Measurements from ENCODE around the gene PIGZ.

The PIGZ gene

DNA sequence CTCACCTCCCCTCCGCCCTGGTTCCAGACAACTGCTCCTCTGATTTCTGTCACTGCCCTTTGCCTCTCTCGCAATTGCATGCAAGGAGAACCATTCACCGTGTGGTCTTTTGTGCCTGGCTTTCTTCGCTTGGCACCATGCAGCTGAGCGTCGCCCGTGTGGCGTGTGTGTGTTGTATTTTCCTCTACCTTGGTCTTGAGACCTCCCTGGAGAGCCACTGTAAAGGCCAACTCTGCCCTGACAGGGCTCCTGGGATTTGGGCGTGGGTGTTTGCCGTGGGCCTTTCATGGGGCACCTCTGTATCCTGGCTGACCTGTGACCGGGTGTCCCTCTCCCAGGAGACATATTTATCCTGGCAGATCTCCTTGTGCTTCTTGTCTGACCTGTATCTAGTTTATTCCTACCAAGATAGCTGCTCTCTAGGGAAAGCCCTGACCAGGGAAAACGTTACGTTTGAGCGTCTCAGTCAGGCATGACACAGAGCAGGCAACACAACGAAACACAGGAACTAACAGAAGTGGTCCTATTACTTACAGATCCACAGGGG, 2.0 kb upstream of the PIGZ start:
- Histone ChIP-seq H3K9ac (ENCODE audit: low read length) (peak overlapping the region; percentile 89), H3K4me3 (ENCODE audit: low read length) (no peak overlapping the region), H3K4me1 (ENCODE audit: control insufficient read depth, insufficient read depth, low read length) (peaks cover 9% of the 10 kb centered on the region), H3K36me3 (ENCODE audit: control insufficient read depth, insufficient read depth, low read length, severe bottlenecking) (no peaks in the 10 kb centered on the region), H3K27me3 (replicated peaks; ENCODE audit: control insufficient read depth, insufficient read depth, low read length) (no peaks in the 10 kb centered on the region), H3K9me3 (ENCODE audit: control insufficient read depth, low read length) (no peaks in the 10 kb centered on the region)
- no peak for DNase-seq (ENCODE audit: low read depth)

- peak; percentile 87 for DNase-seq (ENCODE audit: low read depth)
- no peaks in the 10 kb centered on the region for H3K27me3 ChIP-seq (replicated peaks; ENCODE audit: control insufficient read depth, insufficient read depth, low read length)
- H3K36me3 ChIP-seq (ENCODE audit: control insufficient read depth, insufficient read depth, low read length, severe bottlenecking) = peaks cover 5% of the 10 kb centered on the region
- H3K9me3 ChIP-seq (ENCODE audit: control insufficient read depth, low read length) = no peaks in the 10 kb centered on the region
- H3K4me1 ChIP-seq (ENCODE audit: control insufficient read depth, insufficient read depth, low read length) = peaks cover 6% of the 10 kb centered on the region
- peak overlapping the region; percentile 87 for H3K4me3 ChIP-seq (ENCODE audit: low read length)
- H3K9ac ChIP-seq (ENCODE audit: low read length) = peak overlapping the region; percentile 89
Measured at GRCh38 chr3:196969660-196970546, 1.3 kb upstream of the PIGZ start.

GRCh38 chr3:196969134-196969659, 564 bp upstream of the PIGZ start:
- Histone ChIP-seq H3K9ac (ENCODE audit: low read length) (peak overlapping the region; percentile 89), H3K27me3 (replicated peaks; ENCODE audit: control insufficient read depth, insufficient read depth, low read length) (no peaks in the 10 kb centered on the region), H3K4me3 (ENCODE audit: low read length) (peak overlapping the region; percentile 87), H3K4me1 (ENCODE audit: control insufficient read depth, insufficient read depth, low read length) (peaks cover 6% of the 10 kb centered on the region), H3K9me3 (ENCODE audit: control insufficient read depth, low read length) (no peaks in the 10 kb centered on the region), H3K36me3 (ENCODE audit: control insufficient read depth, insufficient read depth, low read length, severe bottlenecking) (peaks cover 5% of the 10 kb centered on the region)
- DNase-seq (ENCODE audit: low read depth) = peak; percentile 56

- no peak for DNase-seq (ENCODE audit: low read depth)
- peak overlapping the region; percentile 87 for H3K4me3 ChIP-seq (ENCODE audit: low read length)
- no peaks in the 10 kb centered on the region for H3K27me3 ChIP-seq (replicated peaks; ENCODE audit: control insufficient read depth, insufficient read depth, low read length)
Measured at GRCh38 chr3:196967412-196968232, 1.0 kb downstream of the PIGZ start.

GRCh38 chr3:196966526-196967401, 1.9 kb downstream of the PIGZ start:
- Histone ChIP-seq H3K4me1 (ENCODE audit: control insufficient read depth, insufficient read depth, low read length) (peaks cover 6% of the 10 kb centered on the region), H3K36me3 (ENCODE audit: control insufficient read depth, insufficient read depth, low read length, severe bottlenecking) (peaks cover 5% of the 10 kb centered on the region), H3K4me3 (ENCODE audit: low read length) (no peak overlapping the region), H3K27me3 (replicated peaks; ENCODE audit: control insufficient read depth, insufficient read depth, low read length) (no peaks in the 10 kb centered on the region), H3K9ac (ENCODE audit: low read length) (no peak overlapping the region), H3K9me3 (ENCODE audit: control insufficient read depth, low read length) (no peaks in the 10 kb centered on the region)
- DNase-seq (ENCODE audit: low read depth) = no peak

More at GRCh38 chr3:196967412-196968232, 1.0 kb downstream of the PIGZ start:
- H3K9me3 ChIP-seq (ENCODE audit: control insufficient read depth, low read length) = no peaks in the 10 kb centered on the region
- H3K36me3 ChIP-seq (ENCODE audit: control insufficient read depth, insufficient read depth, low read length, severe bottlenecking) = peaks cover 5% of the 10 kb centered on the region
- peak overlapping the region; percentile 89 for H3K9ac ChIP-seq (ENCODE audit: low read length)
- H3K4me1 ChIP-seq (ENCODE audit: control insufficient read depth, insufficient read depth, low read length) = peaks cover 6% of the 10 kb centered on the region

- H3K9ac ChIP-seq (ENCODE audit: low read length) = no peak overlapping the region
- H3K9me3 ChIP-seq (ENCODE audit: control insufficient read depth, low read length) = no peaks in the 10 kb centered on the region
- peaks cover 12% of the 10 kb centered on the region for H3K4me1 ChIP-seq (ENCODE audit: control insufficient read depth, insufficient read depth, low read length)
- H3K36me3 ChIP-seq (ENCODE audit: control insufficient read depth, insufficient read depth, low read length, severe bottlenecking) = peaks cover 5% of the 10 kb centered on the region
- no peaks in the 10 kb centered on the region for H3K27me3 ChIP-seq (replicated peaks; ENCODE audit: control insufficient read depth, insufficient read depth, low read length)
- DNase-seq (ENCODE audit: low read depth) = no peak
- no peak overlapping the region for H3K4me3 ChIP-seq (ENCODE audit: low read length)
Measured at GRCh38 chr3:196965804-196966173, 2.8 kb downstream of the PIGZ start.

DNA sequence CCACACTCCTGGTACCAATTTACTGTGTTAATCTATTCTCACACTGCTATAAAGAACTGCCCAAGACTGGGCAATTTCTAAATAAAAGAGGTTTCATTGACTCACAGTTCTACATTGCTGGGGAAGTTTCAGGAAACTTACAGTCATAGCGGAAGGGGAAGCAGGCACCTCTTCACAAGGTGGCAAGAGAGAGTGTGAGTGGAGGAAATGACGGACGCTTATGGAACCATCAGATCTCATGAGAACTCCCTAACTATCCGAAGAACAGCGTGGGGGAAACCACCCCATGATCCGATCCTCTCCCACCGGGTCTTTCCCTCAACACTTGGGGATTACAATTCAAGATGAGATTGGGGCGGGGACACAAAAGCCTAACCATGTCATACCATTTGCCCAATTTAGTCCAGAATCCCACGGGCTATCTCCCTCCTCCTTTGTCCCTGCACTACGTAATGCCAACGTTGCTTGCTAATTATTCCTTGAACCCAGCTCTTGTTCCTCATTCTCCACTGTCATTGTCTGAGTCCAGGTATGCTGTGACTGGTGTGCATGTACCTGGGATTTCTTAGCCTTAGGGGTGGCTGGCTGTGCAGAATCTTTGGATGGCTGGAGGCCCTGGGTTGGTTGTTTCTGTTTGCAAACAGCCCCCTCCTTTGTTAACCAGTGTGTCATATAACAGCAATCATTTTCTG, 3.4 kb downstream of the PIGZ start:
- Histone ChIP-seq H3K4me3 (ENCODE audit: low read length) (no peak overlapping the region), H3K36me3 (ENCODE audit: control insufficient read depth, insufficient read depth, low read length, severe bottlenecking) (peaks cover 5% of the 10 kb centered on the region), H3K27me3 (replicated peaks; ENCODE audit: control insufficient read depth, insufficient read depth, low read length) (no peaks in the 10 kb centered on the region), H3K9ac (ENCODE audit: low read length) (no peak overlapping the region), H3K9me3 (ENCODE audit: control insufficient read depth, low read length) (no peaks in the 10 kb centered on the region), H3K4me1 (ENCODE audit: control insufficient read depth, insufficient read depth, low read length) (peaks cover 12% of the 10 kb centered on the region)
- DNase-seq (ENCODE audit: low read depth) = no peak

DNA sequence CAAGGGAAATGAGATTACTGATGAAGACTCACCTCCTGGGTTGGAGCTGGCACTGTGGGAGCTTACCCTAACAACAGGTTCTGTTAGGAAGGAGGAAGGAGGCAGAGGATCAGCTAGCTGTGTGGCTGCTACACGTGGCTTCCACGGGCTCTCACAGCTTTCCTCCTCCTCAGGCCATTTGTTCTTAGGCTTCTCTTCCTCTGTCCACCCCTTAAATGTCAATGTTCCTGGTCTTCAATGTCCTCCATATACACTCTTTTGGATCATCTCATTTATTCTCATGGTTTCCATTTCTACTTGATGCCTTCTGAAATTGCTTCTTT, 5.0 kb downstream of the PIGZ start:
- Histone ChIP-seq H3K4me1 (ENCODE audit: control insufficient read depth, insufficient read depth, low read length) (peaks cover 12% of the 10 kb centered on the region), H3K36me3 (ENCODE audit: control insufficient read depth, insufficient read depth, low read length, severe bottlenecking) (peaks cover 5% of the 10 kb centered on the region), H3K4me3 (ENCODE audit: low read length) (no peak overlapping the region), H3K9ac (ENCODE audit: low read length) (no peak overlapping the region), H3K9me3 (ENCODE audit: control insufficient read depth, low read length) (no peaks in the 10 kb centered on the region), H3K27me3 (replicated peaks; ENCODE audit: control insufficient read depth, insufficient read depth, low read length) (no peaks in the 10 kb centered on the region)
- no peak for DNase-seq (ENCODE audit: low read depth)

GRCh38 chr3:196962930-196963630, 5.6 kb downstream of the PIGZ start:
- DNase-seq (ENCODE audit: low read depth) = no peak
- Histone ChIP-seq H3K4me1 (ENCODE audit: control insufficient read depth, insufficient read depth, low read length) (peaks cover 11% of the 10 kb centered on the region), H3K9ac (ENCODE audit: low read length) (no peak overlapping the region), H3K4me3 (ENCODE audit: low read length) (no peak overlapping the region), H3K36me3 (ENCODE audit: control insufficient read depth, insufficient read depth, low read length, severe bottlenecking) (peaks cover 5% of the 10 kb centered on the region), H3K9me3 (ENCODE audit: control insufficient read depth, low read length) (no peaks in the 10 kb centered on the region), H3K27me3 (replicated peaks; ENCODE audit: control insufficient read depth, insufficient read depth, low read length) (no peaks in the 10 kb centered on the region)
